ENCODE results near the gene CABCOCO1.

- no peak for TF ChIP-seq GATA3 (IDR thresholded peaks at IDR 0.05; ENCODE audit: low read depth, low read length)
- TF ChIP-seq GATA2 (IDR thresholded peaks at IDR 0.05; ENCODE audit: low read depth, low read length), result no peak
These were observed 136.0 kb downstream of the CABCOCO1 start for GRCh38 chr10:61798713-61799112.

Data from SH-SY5Y (cell line).